Right renal pelvis (tissue), 4 donors: ENCODE results near the gene PTH1R. TPM values are rescaled to one million over a fixed set of nuclear protein-coding genes. Genes with fewer than 3 reads are reported as not detected.

Experiments
- DNase-seq, 4 donors: peaks; one replicate each; pipeline ENCODE4 v3.0.0-alpha.2; 2013; ENCODE audit warnings: low read depth in 4 of 4, low spot score in 3 of 4, missing footprints in 1 of 4
- polyA plus RNA-seq, 4 donors: library from polyadenylated mRNA; unstranded; fragments of 120-200 nt; gene quantifications; one replicate each; pipeline ENCODE4 v1.2.1, GENCODE V29; 2013; ENCODE audit not compliant: insufficient read length in 4 of 4

PTH1R gene
- polyA plus RNA-seq, 4 donors, result 157 to 260 (median 188) TPM

GRCh38 chr3:46849045-46849631 lies 28.4 kb upstream of the PTH1R start:
- DNase-seq, result peak in 2 of 4 donors; percentile 43 to 64

GRCh38 chr3:46849686-46850467 lies 27.6 kb upstream of the PTH1R start:
- DNase-seq, result no peak

- no peak for DNase-seq
Observed at GRCh38 chr3:46850468-46850779, 27.1 kb upstream of the PTH1R start.

GRCh38 chr3:46851364-46852333 lies 25.9 kb upstream of the PTH1R start:
- no peak for DNase-seq

GRCh38 chr3:46852334-46852720 lies 25.2 kb upstream of the PTH1R start:
- no peak for DNase-seq

GRCh38 chr3:46852839-46853355 lies 24.6 kb upstream of the PTH1R start:
- DNase-seq, result no peak

GRCh38 chr3:46853441-46854415 lies 23.8 kb upstream of the PTH1R start:
- no peak for DNase-seq

GRCh38 chr3:46854555-46854991 lies 22.9 kb upstream of the PTH1R start:
- no peak for DNase-seq

- DNase-seq, result no peak
Observed at GRCh38 chr3:46856576-46857471, 20.7 kb upstream of the PTH1R start.

- no peak for DNase-seq
Observed at GRCh38 chr3:46857485-46858341, 19.8 kb upstream of the PTH1R start.

GRCh38 chr3:46858456-46858855 lies 19.1 kb upstream of the PTH1R start:
- no peak for DNase-seq

GRCh38 chr3:46859001-46859710 lies 18.4 kb upstream of the PTH1R start:
- no peak for DNase-seq

GRCh38 chr3:46860017-46860809 lies 17.3 kb upstream of the PTH1R start:
- DNase-seq, result no peak

- DNase-seq, result no peak
Observed at GRCh38 chr3:46860810-46861604, 16.5 kb upstream of the PTH1R start.

GRCh38 chr3:46861605-46862368 lies 15.7 kb upstream of the PTH1R start:
- no peak for DNase-seq
